ENCODE data around the gene LACRT. TPM values are rescaled to one million over a fixed set of nuclear protein-coding genes. Genes with fewer than 3 reads are reported as not detected.

Gene LACRT
- total and polyA plus RNA-seq, 4 donors, result not detected

DNA sequence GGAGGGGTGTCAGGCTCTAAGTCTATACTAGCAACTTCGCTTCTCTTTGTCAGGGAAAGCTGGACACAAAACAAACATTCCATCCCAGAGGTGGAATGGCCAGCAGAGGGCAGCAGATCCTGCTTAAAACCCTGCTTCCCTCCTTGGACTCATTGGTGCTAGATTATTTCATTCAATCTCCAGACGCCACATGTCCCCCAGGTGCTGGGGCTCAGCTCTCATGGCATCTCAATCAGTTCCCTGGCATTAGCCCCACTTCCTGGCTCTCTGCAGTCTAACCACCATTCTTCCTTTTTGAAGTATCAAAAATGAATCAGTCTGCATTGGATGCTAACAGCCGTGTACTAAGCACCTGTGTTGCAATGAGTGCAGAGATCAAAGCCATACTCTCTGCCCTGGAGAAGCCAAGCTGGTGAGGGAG is 38.2 kb downstream of the LACRT start:
- DNase-seq, result peak; percentile 78 to 89
- Histone ChIP-seq H3K4me1 (ENCODE audit: control insufficient read depth in 1 of 2, insufficient read depth in 2 of 2, low read length in 2 of 2) (no peaks in the 10 kb centered on the region), H3K4me3 (ENCODE audit: low read length in 2 of 2) (no peak overlapping the region), H3K27me3 (ENCODE audit: control insufficient read depth in 1 of 2, insufficient read depth in 2 of 2, low read length in 1 of 2) (no peaks in the 10 kb centered on the region), H3K9me3 (ENCODE audit: control insufficient read depth, low read length) (no peaks in the 10 kb centered on the region), H3K36me3 (ENCODE audit: control insufficient read depth in 1 of 2, insufficient read depth in 2 of 2, low read length in 1 of 2) (no peaks in the 10 kb centered on the region), H3K27ac (ENCODE audit: low read depth in 1 of 2, low read length in 2 of 2) (no peak overlapping the region)
- intact Hi-C loops (cut with DNase I), result loop anchor here in 1 of 2 donors (10.0 kb wide), 1 partner anchor 72 kb away; no protein-coding TSS in a partner anchor
- 27% methylated on average over 3 of the region's 3 CpGs for WGBS, 2 donors
- ATAC-seq (ENCODE audit: low FRiP score), result peak; percentile 45

DNA sequence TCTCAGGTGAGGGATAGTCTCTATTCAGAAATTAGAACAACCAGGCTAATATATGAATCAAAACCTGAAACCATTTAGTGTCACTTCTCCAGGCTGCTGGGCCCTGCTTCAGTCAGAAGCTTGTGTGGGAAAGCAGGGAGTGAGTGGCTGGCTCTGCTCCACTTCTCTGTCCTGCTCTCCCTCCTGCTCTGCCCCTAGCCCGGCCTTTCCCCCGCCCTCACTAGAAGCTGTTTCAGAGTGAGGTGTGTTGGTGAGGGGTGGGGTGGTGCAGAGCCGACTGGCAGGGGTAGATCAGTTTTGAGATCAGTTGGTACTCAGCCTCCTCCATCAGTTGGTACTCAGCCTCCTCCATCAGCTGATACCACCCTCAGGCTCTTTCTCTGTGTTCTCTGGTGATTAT is 39.2 kb downstream of the LACRT start:
- WGBS, 2 donors, result 76 to 83% methylated on average over 3 of the region's 3 CpGs
- no peak for ATAC-seq (ENCODE audit: low FRiP score)

DNA sequence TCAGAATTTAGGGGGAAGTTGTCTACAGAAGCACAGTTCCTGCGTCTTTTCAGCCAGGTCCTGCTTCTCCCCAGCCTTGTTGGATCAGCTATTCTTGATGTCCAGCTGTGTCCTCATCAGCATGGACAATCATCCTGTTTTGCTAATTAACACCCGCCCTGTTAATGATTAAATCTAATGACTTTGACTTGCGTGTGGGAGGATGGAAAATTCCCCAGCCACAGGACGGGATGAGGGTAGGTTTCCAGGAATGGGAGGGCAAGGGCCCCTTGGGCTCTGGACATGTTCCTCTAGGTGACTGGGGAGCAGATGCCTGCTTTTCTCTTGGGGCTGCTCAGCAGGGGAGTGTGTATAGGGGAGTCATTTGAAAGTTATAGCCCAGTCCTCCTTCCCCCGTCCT is 41.0 kb downstream of the LACRT start:
- intact Hi-C loops (cut with DNase I), result loop anchor here in 1 of 2 donors (10.0 kb wide), 1 partner anchor 69 kb away; no protein-coding TSS in a partner anchor
- 83 to 84% methylated on average over 5 of the region's 5 CpGs for WGBS, 2 donors
- DNase-seq, result peak in 1 of 2 donors; percentile 55

More for the DNA sequence above, 39.2 kb downstream of the LACRT start:
- DNase-seq, result peak in 1 of 2 donors; percentile 16
- intact Hi-C loops (cut with DNase I), result loop anchor here in 1 of 2 donors (10.0 kb wide), 1 partner anchor 71 kb away; no protein-coding TSS in a partner anchor
- Histone ChIP-seq H3K9me3 (ENCODE audit: control insufficient read depth, low read length) (no peaks in the 10 kb centered on the region), H3K4me1 (ENCODE audit: control insufficient read depth in 1 of 2, insufficient read depth in 2 of 2, low read length in 2 of 2) (no peaks in the 10 kb centered on the region), H3K27ac (ENCODE audit: low read depth in 1 of 2, low read length in 2 of 2) (no peak overlapping the region), H3K4me3 (ENCODE audit: low read length in 2 of 2) (no peak overlapping the region), H3K36me3 (ENCODE audit: control insufficient read depth in 1 of 2, insufficient read depth in 2 of 2, low read length in 1 of 2) (no peaks in the 10 kb centered on the region), H3K27me3 (ENCODE audit: control insufficient read depth in 1 of 2, insufficient read depth in 2 of 2, low read length in 1 of 2) (no peaks in the 10 kb centered on the region)

DNA sequence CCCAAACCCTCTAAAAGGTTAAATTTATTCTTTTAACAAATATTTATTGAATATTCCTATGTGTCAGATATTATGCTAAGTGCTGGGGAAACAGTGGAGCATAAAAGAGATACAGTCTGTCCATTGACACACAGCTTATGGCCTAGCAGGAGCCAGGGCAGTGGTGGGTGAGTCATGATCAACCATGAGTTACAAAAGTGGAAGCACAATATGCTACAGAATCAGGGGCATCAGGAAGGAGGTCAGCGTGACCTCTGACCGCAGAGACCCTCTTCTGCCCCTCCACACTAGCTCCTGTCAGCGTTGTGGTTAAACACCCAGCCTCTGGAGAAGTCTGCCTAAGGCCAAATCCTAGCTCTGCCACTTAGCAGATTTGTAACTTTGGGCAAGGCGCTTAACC is 41.6 kb downstream of the LACRT start:
- intact Hi-C loops (cut with DNase I), result loop anchor here in 1 of 2 donors (10.0 kb wide), 1 partner anchor 68 kb away; no protein-coding TSS in a partner anchor
- Histone ChIP-seq H3K27me3 (ENCODE audit: control insufficient read depth in 1 of 2, insufficient read depth in 2 of 2, low read length in 1 of 2) (no peaks in the 10 kb centered on the region), H3K36me3 (ENCODE audit: control insufficient read depth in 1 of 2, insufficient read depth in 2 of 2, low read length in 1 of 2) (no peaks in the 10 kb centered on the region), H3K27ac (ENCODE audit: low read depth in 1 of 2, low read length in 2 of 2) (no peak overlapping the region), H3K4me3 (ENCODE audit: low read length in 2 of 2) (no peak overlapping the region), H3K4me1 (ENCODE audit: control insufficient read depth in 1 of 2, insufficient read depth in 2 of 2, low read length in 2 of 2) (no peaks in the 10 kb centered on the region), H3K9me3 (ENCODE audit: control insufficient read depth, low read length) (no peaks in the 10 kb centered on the region)
- DNase-seq (no peak), ATAC-seq (ENCODE audit: low FRiP score) (no peak)
- 89 to 93% methylated on average over 4 of the region's 4 CpGs for WGBS, 2 donors

More for the DNA sequence above, 41.0 kb downstream of the LACRT start:
- Histone ChIP-seq H3K4me3 (ENCODE audit: low read length in 2 of 2) (no peak overlapping the region), H3K4me1 (ENCODE audit: control insufficient read depth in 1 of 2, insufficient read depth in 2 of 2, low read length in 2 of 2) (no peaks in the 10 kb centered on the region), H3K36me3 (ENCODE audit: control insufficient read depth in 1 of 2, insufficient read depth in 2 of 2, low read length in 1 of 2) (no peaks in the 10 kb centered on the region), H3K27ac (ENCODE audit: low read depth in 1 of 2, low read length in 2 of 2) (no peak overlapping the region), H3K27me3 (ENCODE audit: control insufficient read depth in 1 of 2, insufficient read depth in 2 of 2, low read length in 1 of 2) (no peaks in the 10 kb centered on the region), H3K9me3 (ENCODE audit: control insufficient read depth, low read length) (no peaks in the 10 kb centered on the region)
- ATAC-seq (ENCODE audit: low FRiP score), result no peak

DNA sequence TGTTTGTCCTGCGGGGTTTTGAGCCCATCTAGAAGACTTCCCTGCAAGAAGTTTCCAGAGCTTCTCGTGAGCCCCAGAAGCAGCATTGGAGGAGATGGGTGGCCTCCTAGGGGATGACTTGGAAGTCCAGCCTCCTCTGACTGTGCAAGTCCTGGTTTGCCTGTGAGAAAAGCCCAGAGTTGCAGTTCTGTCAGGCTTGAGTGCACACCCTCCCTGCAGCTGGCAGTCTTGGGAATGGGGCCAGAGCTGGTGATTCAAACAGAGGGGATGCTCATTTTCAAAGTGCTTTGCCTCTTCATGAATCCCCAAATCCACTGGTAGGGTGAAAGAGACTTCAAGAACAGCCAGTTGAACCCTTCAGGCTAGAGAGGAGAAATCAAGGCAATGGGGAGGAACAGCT is 42.4 kb downstream of the LACRT start:
- WGBS, 2 donors, result 82 to 90% methylated on average over 2 of the region's 2 CpGs
- no peak for ATAC-seq (ENCODE audit: low FRiP score)
- intact Hi-C loops (cut with DNase I), result loop anchor here in 1 of 2 donors (10.0 kb wide), 1 partner anchor 68 kb away; no protein-coding TSS in a partner anchor

DNA sequence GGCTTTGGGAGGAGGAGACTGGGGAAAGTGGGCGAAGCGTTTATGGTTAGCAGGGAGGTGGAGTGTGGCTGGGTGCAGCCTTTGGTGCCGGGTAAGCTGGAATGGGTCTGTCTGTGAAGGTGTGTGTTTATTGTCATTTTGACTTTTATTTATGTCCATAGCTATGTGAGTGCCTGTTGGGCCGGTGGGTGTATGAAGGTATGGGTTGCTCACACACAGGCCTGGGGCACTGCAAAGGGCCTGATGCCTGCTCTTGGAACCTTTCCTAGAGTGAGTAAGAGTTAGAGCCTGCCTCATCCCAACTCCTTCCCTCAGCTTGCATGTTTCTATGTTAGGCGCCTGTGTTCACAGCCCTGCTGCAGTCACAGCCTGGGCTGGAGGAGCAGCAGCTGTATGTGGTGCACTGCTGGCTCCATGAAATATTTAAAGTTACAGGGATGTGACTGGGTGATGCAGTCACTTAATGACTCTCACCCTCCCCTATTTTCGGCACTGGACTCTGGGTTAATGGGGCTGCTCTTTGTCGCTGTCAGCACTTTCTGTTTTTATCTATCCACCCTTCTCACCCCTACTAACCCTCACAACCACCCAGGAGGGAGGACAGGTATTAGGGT is 43.6 kb downstream of the LACRT start:
- 32 to 33% methylated on average over 7 of the region's 7 CpGs for WGBS, 2 donors
- Histone ChIP-seq H3K9me3 (ENCODE audit: control insufficient read depth, low read length) (no peaks in the 10 kb centered on the region), H3K27ac (ENCODE audit: low read depth in 1 of 2, low read length in 2 of 2) (no peak overlapping the region), H3K36me3 (ENCODE audit: control insufficient read depth in 1 of 2, insufficient read depth in 2 of 2, low read length in 1 of 2) (no peaks in the 10 kb centered on the region), H3K4me3 (ENCODE audit: low read length in 2 of 2) (no peak overlapping the region), H3K4me1 (ENCODE audit: control insufficient read depth in 1 of 2, insufficient read depth in 2 of 2, low read length in 2 of 2) (no peaks in the 10 kb centered on the region), H3K27me3 (ENCODE audit: control insufficient read depth in 1 of 2, insufficient read depth in 2 of 2, low read length in 1 of 2) (no peaks in the 10 kb centered on the region)
- intact Hi-C loops (cut with DNase I), result loop anchor here in 1 of 2 donors (10.0 kb wide), 1 partner anchor 66 kb away; no protein-coding TSS in a partner anchor
- ATAC-seq (ENCODE audit: low FRiP score) (no peak), DNase-seq (no peak)

More for the DNA sequence above, 42.4 kb downstream of the LACRT start:
- Histone ChIP-seq H3K27ac (ENCODE audit: low read depth in 1 of 2, low read length in 2 of 2) (no peak overlapping the region), H3K4me3 (ENCODE audit: low read length in 2 of 2) (no peak overlapping the region), H3K9me3 (ENCODE audit: control insufficient read depth, low read length) (no peaks in the 10 kb centered on the region), H3K27me3 (ENCODE audit: control insufficient read depth in 1 of 2, insufficient read depth in 2 of 2, low read length in 1 of 2) (no peaks in the 10 kb centered on the region), H3K4me1 (ENCODE audit: control insufficient read depth in 1 of 2, insufficient read depth in 2 of 2, low read length in 2 of 2) (no peaks in the 10 kb centered on the region), H3K36me3 (ENCODE audit: control insufficient read depth in 1 of 2, insufficient read depth in 2 of 2, low read length in 1 of 2) (no peaks in the 10 kb centered on the region)
- DNase-seq, result no peak

DNA sequence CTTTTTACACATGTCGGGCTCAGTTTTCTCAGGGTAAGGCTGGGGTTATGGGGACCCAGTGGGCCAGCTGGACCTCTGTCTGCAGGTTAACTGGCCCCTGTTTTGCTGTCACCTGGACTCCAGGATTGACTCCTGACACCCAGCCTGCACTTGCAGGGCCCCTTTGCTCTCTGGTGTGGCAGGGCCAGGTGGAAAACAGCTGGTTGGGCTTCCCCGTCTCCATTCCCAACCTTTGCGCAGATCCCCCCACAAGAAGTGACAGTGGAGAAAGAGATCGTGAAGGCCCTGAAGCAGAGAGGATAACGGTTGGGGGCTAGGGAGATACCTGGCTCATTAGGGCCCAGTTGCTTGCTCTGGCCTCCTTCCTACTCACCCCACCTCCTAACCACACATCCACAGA is 44.7 kb downstream of the LACRT start:
- ATAC-seq (ENCODE audit: low FRiP score) (no peak), DNase-seq (no peak)
- intact Hi-C loops (cut with DNase I), result loop anchor here in 1 of 2 donors (10.0 kb wide), 1 partner anchor 65 kb away; no protein-coding TSS in a partner anchor
- no peak overlapping the region for H3K27ac ChIP-seq (ENCODE audit: low read depth in 1 of 2, low read length in 2 of 2)
- no peak overlapping the region for H3K4me3 ChIP-seq (ENCODE audit: low read length in 2 of 2)
- no peaks in the 10 kb centered on the region for H3K36me3 ChIP-seq (ENCODE audit: control insufficient read depth in 1 of 2, insufficient read depth in 2 of 2, low read length in 1 of 2)
- WGBS, 2 donors, result 92% methylated on average over 5 of the region's 5 CpGs
- no peaks in the 10 kb centered on the region for H3K9me3 ChIP-seq (ENCODE audit: control insufficient read depth, low read length)
- no peaks in the 10 kb centered on the region for H3K27me3 ChIP-seq (ENCODE audit: control insufficient read depth in 1 of 2, insufficient read depth in 2 of 2, low read length in 1 of 2)
- no peaks in the 10 kb centered on the region for H3K4me1 ChIP-seq (ENCODE audit: control insufficient read depth in 1 of 2, insufficient read depth in 2 of 2, low read length in 2 of 2)

DNA sequence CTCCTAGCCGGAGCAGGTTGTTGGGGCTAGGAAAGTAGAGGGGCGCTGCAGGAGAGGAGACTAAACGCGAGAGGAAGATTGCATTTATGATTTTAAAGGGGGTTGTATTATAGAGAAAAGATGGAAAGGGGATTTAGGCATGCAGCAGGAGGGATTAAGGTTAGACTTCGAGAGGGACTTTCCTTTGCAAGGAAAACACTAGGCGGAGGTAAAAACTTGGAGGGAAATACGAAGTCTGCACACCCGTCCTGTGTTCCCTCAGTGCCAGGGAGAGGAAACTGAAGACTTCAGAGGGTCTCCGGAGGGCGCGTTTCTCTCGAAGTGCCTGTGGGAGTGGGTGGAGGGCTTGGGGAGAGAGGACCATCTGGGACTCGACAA is 45.8 kb downstream of the LACRT start:
- WGBS, 2 donors, result 29 to 30% methylated on average over 13 of the region's 13 CpGs
- ATAC-seq (ENCODE audit: low FRiP score) (no peak), DNase-seq (no peak)
- intact Hi-C loops (cut with DNase I), result no loop called here
- no peaks in the 10 kb centered on the region for H3K4me1 ChIP-seq (ENCODE audit: control insufficient read depth in 1 of 2, insufficient read depth in 2 of 2, low read length in 2 of 2)
- H3K4me3 ChIP-seq (ENCODE audit: low read length in 2 of 2), result peak overlapping the region; percentile 49 to 53
- H3K36me3 ChIP-seq (ENCODE audit: control insufficient read depth in 1 of 2, insufficient read depth in 2 of 2, low read length in 1 of 2), result no peaks in the 10 kb centered on the region
- no peaks in the 10 kb centered on the region for H3K27me3 ChIP-seq (ENCODE audit: control insufficient read depth in 1 of 2, insufficient read depth in 2 of 2, low read length in 1 of 2)
- no peak overlapping the region for H3K27ac ChIP-seq (ENCODE audit: low read depth in 1 of 2, low read length in 2 of 2)
- H3K9me3 ChIP-seq (ENCODE audit: control insufficient read depth, low read length), result no peaks in the 10 kb centered on the region
